OCI-LY1 (cell line): ENCODE data around the gene FAM111B.
"Not testable (repeated sequence)": the region's sequence is repeated elsewhere in the genome, so short reads cannot be mapped to it uniquely, and the experiment has no call there.

Experiments
- H2AFZ ChIP-seq: fragments of 200-600 bp; sonication (generic), shearing (Covaris generic); 2 replicates; pipeline ENCODE4 v1.6.0; 2014; ENCODE audit warnings: antibody characterized with exemption, mild to moderate bottlenecking, low read length
- H3F3A ChIP-seq: fragments of 200-600 bp; sonication (generic), shearing (Covaris generic); 2 replicates; pipeline ENCODE4 v1.6.0; 2014; ENCODE audit warnings: mild to moderate bottlenecking, antibody characterized with exemption, low read length, moderate library complexity; ENCODE audit not compliant: insufficient read depth
- H3K27ac ChIP-seq: fragments of 200-600 bp; sonication (generic); 2 replicates; pipeline ENCODE4 v1.5.1; 2014; ENCODE audit warnings: low read length, mixed run types, mild to moderate bottlenecking, low read depth; ENCODE audit not compliant: poor library complexity, severe bottlenecking
- H3K27me3 ChIP-seq: fragments of 200-600 bp; sonication (generic); 2 replicates; pipeline ENCODE4 v1.6.0; 2014; ENCODE audit warnings: antibody characterized with exemption, mild to moderate bottlenecking, low read length, moderate library complexity; ENCODE audit not compliant: insufficient read depth
- H3K36me3 ChIP-seq: fragments of 200-600 bp; sonication (generic); 2 replicates; pipeline ENCODE4 v1.6.1; 2014; ENCODE audit warnings: mild to moderate bottlenecking, antibody characterized with exemption, low read length, moderate library complexity, mixed read lengths; ENCODE audit not compliant: insufficient read depth
- H3K4me1 ChIP-seq: fragments of 200-600 bp; sonication (generic); 2 replicates; pipeline ENCODE4 v1.5.1; 2014; ENCODE audit warnings: mild to moderate bottlenecking, low read length, moderate library complexity; ENCODE audit not compliant: insufficient read depth, severe bottlenecking
- H3K4me2 ChIP-seq: fragments of 200-600 bp; sonication (generic), shearing (Covaris generic); 2 replicates; pipeline ENCODE4 v1.6.1; 2014; ENCODE audit warnings: low read length
- H3K4me3 ChIP-seq: fragments of 200-600 bp; sonication (generic); 2 replicates; pipeline ENCODE4 v1.5.1; 2014; ENCODE audit warnings: low read length, low read depth, mild to moderate bottlenecking, mixed read lengths; ENCODE audit not compliant: poor library complexity, severe bottlenecking
- H3K79me2 ChIP-seq: fragments of 200-600 bp; shearing (Covaris generic); 2 replicates; pipeline ENCODE4 v1.6.1; 2016; ENCODE audit warnings: mixed run types, low read length, mixed read lengths; ENCODE audit not compliant: insufficient read depth
- H3K9ac ChIP-seq: fragments of 200-600 bp; sonication (generic), shearing (Covaris generic); 2 replicates; pipeline ENCODE4 v1.6.1; 2014; ENCODE audit warnings: mild to moderate bottlenecking, low read length, mixed read lengths
- H3K9me2 ChIP-seq: fragments of 200-600 bp; sonication (generic), shearing (Covaris generic); 2 replicates; pipeline ENCODE4 v1.6.1; 2014; ENCODE audit warnings: low read depth, mild to moderate bottlenecking, low read length, mixed read lengths
- H3K9me3 ChIP-seq: fragments of 200-600 bp; shearing (Covaris generic); 2 replicates; pipeline ENCODE4 v1.6.1; 2014; ENCODE audit warnings: low read length, mixed read lengths
- H4K20me1 ChIP-seq: fragments of 200-600 bp; sonication (generic), shearing (Covaris generic); 2 replicates; pipeline ENCODE4 v1.6.0; 2016; ENCODE audit warnings: mild to moderate bottlenecking, low read length; ENCODE audit not compliant: insufficient read depth
- CTCF ChIP-seq: fragments of 200-600 bp; sonication (generic), shearing (Covaris generic); IDR thresholded peaks from 2 replicates; pipeline ENCODE4 v1.5.1; 2017; ENCODE audit warnings: mild to moderate bottlenecking, antibody characterized with exemption, low read length, moderate library complexity, mixed read lengths
- EZH2 ChIP-seq: fragments of 200-600 bp; sonication (generic), shearing (Covaris generic); IDR thresholded peaks from 2 replicates; pipeline ENCODE4 v1.8.0; 2017; ENCODE audit warnings: borderline replicate concordance, mixed run types, mild to moderate bottlenecking, antibody characterized with exemption, low read length, moderate library complexity, mixed read lengths

Gene FAM111B

GRCh38 chr11:59086007-59086406 lies 21.0 kb upstream of the FAM111B start, which contains the start of gene GLYATL1B:
TSS of gene GLYATL1B (plus strand) at chr11:59086307. CDS start at chr11:59086307, 0 bp downstream.
- not testable (repeated sequence) for H3K9me3 ChIP-seq, H3K9me2 ChIP-seq, H2AFZ ChIP-seq, H3K27ac ChIP-seq, H3F3A ChIP-seq, H3K9ac ChIP-seq, H3K4me3 ChIP-seq, H4K20me1 ChIP-seq, H3K4me2 ChIP-seq, H3K27me3 ChIP-seq, H3K79me2 ChIP-seq
- H3K36me3 ChIP-seq = peaks cover 22% of the 10 kb centered on the region; the same call in 1 of the 2 replicates
- peaks cover 23% of the 10 kb centered on the region for H3K4me1 ChIP-seq

DNA sequence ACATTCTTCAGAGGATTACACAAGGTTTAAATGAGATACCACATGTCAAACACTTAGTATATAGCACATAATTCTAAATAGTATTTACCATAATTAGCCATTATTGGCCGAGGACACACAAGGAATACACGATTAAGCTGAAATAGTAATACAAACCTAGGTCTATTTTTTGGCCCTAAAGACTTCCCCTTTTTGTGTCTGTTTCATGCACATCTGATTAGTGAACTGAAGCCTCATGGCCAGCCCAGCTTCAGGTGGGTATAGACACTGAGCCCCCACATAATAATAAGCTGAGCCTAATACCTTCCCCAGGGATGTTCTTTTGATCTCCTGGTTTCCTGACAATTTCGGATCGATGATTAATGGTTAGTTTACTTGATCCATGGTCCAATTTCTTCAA lies 18.9 kb upstream of the FAM111B start:
- no peak overlapping the region for H3K9ac ChIP-seq
- H3K9me2 ChIP-seq = no peaks in the 10 kb centered on the region
- H3K36me3 ChIP-seq = peaks cover 42% of the 10 kb centered on the region
- H3K79me2 ChIP-seq = no peaks in the 10 kb centered on the region
- H3K4me1 ChIP-seq = peaks cover 23% of the 10 kb centered on the region
- H3K27ac ChIP-seq = peak overlapping the region; percentile 18
- no peaks in the 10 kb centered on the region for H4K20me1 ChIP-seq
- H3K27me3 ChIP-seq = no peaks in the 10 kb centered on the region
- no peaks in the 10 kb centered on the region for H3K9me3 ChIP-seq
- TF ChIP-seq EZH2 (no peak), CTCF (no peak)
- H3K4me3 ChIP-seq = no peak overlapping the region
- H2AFZ ChIP-seq = no peak overlapping the region
- H3F3A ChIP-seq = no peaks in the 10 kb centered on the region
- H3K4me2 ChIP-seq = no peak overlapping the region

DNA sequence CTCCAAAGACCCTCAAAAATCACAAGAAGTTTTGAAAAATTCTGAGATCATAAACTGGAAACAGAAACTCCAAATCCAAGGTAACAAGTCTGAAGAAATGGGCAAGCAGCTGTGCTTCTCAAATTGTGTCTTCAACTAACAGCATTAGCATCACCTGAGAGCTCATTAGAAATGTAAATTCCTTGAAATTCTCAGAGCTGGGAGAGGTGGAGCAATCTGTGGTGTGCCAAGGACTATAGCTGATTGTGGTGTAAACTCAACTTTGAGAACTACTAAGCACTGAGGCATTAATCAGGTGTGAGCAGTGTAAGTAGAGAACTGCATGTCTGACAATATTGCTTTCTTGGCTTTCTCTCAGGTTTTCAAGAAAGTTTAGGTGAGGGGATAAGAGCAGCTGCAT lies 13.5 kb upstream of the FAM111B start:
- not testable (repeated sequence) for H3F3A ChIP-seq, H3K27me3 ChIP-seq, H3K9me2 ChIP-seq, H3K27ac ChIP-seq, H3K4me3 ChIP-seq, H3K9ac ChIP-seq, H2AFZ ChIP-seq, H4K20me1 ChIP-seq, H3K9me3 ChIP-seq, H3K4me2 ChIP-seq
- Histone ChIP-seq H3K4me1 (peaks cover 55% of the 10 kb centered on the region), H3K79me2 (peaks cover 11% of the 10 kb centered on the region; the same call in 1 of the 2 replicates), H3K36me3 (peaks cover 74% of the 10 kb centered on the region)

DNA sequence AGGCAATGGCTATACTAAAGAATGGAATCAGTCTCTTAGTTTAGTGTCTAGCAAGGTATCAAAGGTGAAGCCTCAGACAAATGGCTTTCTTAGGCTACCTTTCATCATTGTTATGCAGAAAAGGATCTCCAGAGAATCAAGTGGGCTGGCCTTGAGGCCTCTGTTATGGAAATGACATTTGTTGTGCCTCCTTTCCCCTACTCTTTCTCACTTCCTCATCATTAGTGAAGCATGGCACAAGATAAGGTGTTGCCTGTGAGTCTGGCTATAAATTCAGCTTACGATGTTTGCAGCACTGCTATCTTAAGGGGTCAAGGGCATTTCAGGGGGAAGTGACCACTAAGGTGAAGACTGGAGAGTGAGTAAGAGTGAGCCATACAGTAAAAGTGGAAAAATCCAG lies 11.8 kb upstream of the FAM111B start:
- H3K4me2 ChIP-seq = peak overlapping the region; percentile 98; the same call in 1 of the 2 replicates
- H3K9me3 ChIP-seq, H4K20me1 ChIP-seq, H2AFZ ChIP-seq, H3K9me2 ChIP-seq, H3K27me3 ChIP-seq, H3F3A ChIP-seq: not testable (repeated sequence)
- H3K27ac ChIP-seq = peak overlapping the region; percentile 98
- peaks cover 76% of the 10 kb centered on the region for H3K36me3 ChIP-seq
- peak overlapping the region; percentile 83 for H3K4me3 ChIP-seq
- H3K79me2 ChIP-seq = peaks cover 16% of the 10 kb centered on the region
- peak overlapping the region; percentile 27; the same call in 1 of the 2 replicates for H3K9ac ChIP-seq
- peaks cover 58% of the 10 kb centered on the region for H3K4me1 ChIP-seq

- H3K4me1 ChIP-seq = peaks cover 55% of the 10 kb centered on the region
- H3K27me3 ChIP-seq, H4K20me1 ChIP-seq, H3K9me2 ChIP-seq, H3K9me3 ChIP-seq, H3F3A ChIP-seq, H2AFZ ChIP-seq: not testable (repeated sequence)
- peak overlapping the region; percentile 98 for H3K4me2 ChIP-seq
- peak overlapping the region; percentile 98 for H3K27ac ChIP-seq
- peaks cover 79% of the 10 kb centered on the region for H3K36me3 ChIP-seq
- peaks cover 24% of the 10 kb centered on the region for H3K79me2 ChIP-seq
- peak overlapping the region; percentile 27; the same call in 1 of the 2 replicates for H3K9ac ChIP-seq
- peak overlapping the region; percentile 83 for H3K4me3 ChIP-seq
Measured at GRCh38 chr11:59095972-59096575, 11.0 kb upstream of the FAM111B start.
